Measurements from ENCODE around the gene H1-8. TPM values are rescaled to one million over a fixed set of nuclear protein-coding genes. Genes with fewer than 3 reads are reported as not detected.
A peak's percentile ranks its signal among the peaks of the same experiment; 100 is the strongest.

The H1-8 gene
- total RNA-seq, 4 donors from 2014 or later: not detected

- in situ Hi-C loops (cut with MboI; ENCODE audit: low sequenced_read_pairs in 4 of 4) (no loop called here), intact Hi-C loops (cut with DNase I; ENCODE audit: low total_unique reads) (no loop called here)
- H3K4me1 ChIP-seq: peaks cover 0 to 9% of the 10 kb centered on the region in 2 donors
- DNase-seq (no peak), ATAC-seq (peak in 1 of 2 donors; percentile 13)
- H3K9me3 ChIP-seq: no peaks in the 10 kb centered on the region
- no peak for TF ChIP-seq POLR2A (IDR thresholded peaks at IDR 0.05)
- TF ChIP-seq, protein P1, sequence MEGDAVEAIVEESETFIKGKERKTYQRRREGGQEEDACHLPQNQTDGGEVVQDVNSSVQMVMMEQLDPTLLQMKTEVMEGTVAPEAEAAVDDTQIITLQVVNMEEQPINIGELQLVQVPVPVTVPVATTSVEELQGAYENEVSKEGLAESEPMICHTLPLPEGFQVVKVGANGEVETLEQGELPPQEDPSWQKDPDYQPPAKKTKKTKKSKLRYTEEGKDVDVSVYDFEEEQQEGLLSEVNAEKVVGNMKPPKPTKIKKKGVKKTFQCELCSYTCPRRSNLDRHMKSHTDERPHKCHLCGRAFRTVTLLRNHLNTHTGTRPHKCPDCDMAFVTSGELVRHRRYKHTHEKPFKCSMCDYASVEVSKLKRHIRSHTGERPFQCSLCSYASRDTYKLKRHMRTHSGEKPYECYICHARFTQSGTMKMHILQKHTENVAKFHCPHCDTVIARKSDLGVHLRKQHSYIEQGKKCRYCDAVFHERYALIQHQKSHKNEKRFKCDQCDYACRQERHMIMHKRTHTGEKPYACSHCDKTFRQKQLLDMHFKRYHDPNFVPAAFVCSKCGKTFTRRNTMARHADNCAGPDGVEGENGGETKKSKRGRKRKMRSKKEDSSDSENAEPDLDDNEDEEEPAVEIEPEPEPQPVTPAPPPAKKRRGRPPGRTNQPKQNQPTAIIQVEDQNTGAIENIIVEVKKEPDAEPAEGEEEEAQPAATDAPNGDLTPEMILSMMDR (IDR thresholded peaks at IDR 0.05 in 4 of 5, conservative IDR thresholded peaks at IDR 0.05 in 1 of 5): no peak
- peak overlapping the region in 1 of 4 donors; percentile 10 for H3K27ac ChIP-seq
- H3K4me3 ChIP-seq: no peak overlapping the region
- H3K27me3 ChIP-seq: no peaks in the 10 kb centered on the region
- no peaks in the 10 kb centered on the region for H3K36me3 ChIP-seq
Observed at GRCh38 chr3:129567176-129567705, 24.3 kb downstream of the H1-8 start.

GRCh38 chr3:129567939-129568338, 25.0 kb downstream of the H1-8 start:
- no peak for TF ChIP-seq POLR2A (IDR thresholded peaks at IDR 0.05)
- TF ChIP-seq, protein P1 (IDR thresholded peaks at IDR 0.05 in 4 of 5, conservative IDR thresholded peaks at IDR 0.05 in 1 of 5): no peak
- intact Hi-C loops (cut with DNase I; ENCODE audit: low total_unique reads) (no loop called here), in situ Hi-C loops (cut with MboI; ENCODE audit: low sequenced_read_pairs in 4 of 4) (no loop called here)
- H3K9me3 ChIP-seq: no peaks in the 10 kb centered on the region
- H3K27ac ChIP-seq: peak overlapping the region in 1 of 4 donors; percentile 10
- H3K36me3 ChIP-seq: no peaks in the 10 kb centered on the region
- no peak for ATAC-seq
- H3K4me1 ChIP-seq: peaks cover 0 to 9% of the 10 kb centered on the region in 2 donors
- DNase-seq: no peak
- no peaks in the 10 kb centered on the region for H3K27me3 ChIP-seq
- no peak overlapping the region for H3K4me3 ChIP-seq

GRCh38 chr3:129569856-129570255, 26.9 kb downstream of the H1-8 start:
- Histone ChIP-seq H3K9me3 (no peaks in the 10 kb centered on the region), H3K27ac (no peak overlapping the region), H3K4me3 (no peak overlapping the region), H3K4me1 (peaks cover 0 to 3% of the 10 kb centered on the region in 2 donors), H3K36me3 (no peaks in the 10 kb centered on the region), H3K27me3 (no peaks in the 10 kb centered on the region)
- TF ChIP-seq, protein P1 (IDR thresholded peaks at IDR 0.05 in 4 of 5, conservative IDR thresholded peaks at IDR 0.05 in 1 of 5): no peak
- no peak for TF ChIP-seq POLR2A (IDR thresholded peaks at IDR 0.05)
- in situ Hi-C loops (cut with MboI; ENCODE audit: low sequenced_read_pairs in 4 of 4) (no loop called here), intact Hi-C loops (cut with DNase I; ENCODE audit: low total_unique reads) (no loop called here)
- DNase-seq (no peak), ATAC-seq (no peak)

GRCh38 chr3:129571605-129572547, 28.9 kb downstream of the H1-8 start:
- in situ Hi-C loops (cut with MboI; ENCODE audit: low sequenced_read_pairs in 4 of 4): no loop called here
- no peaks in the 10 kb centered on the region for H3K36me3 ChIP-seq

More at GRCh38 chr3:129571605-129572547, 28.9 kb downstream of the H1-8 start:
- ATAC-seq: no peak
- intact Hi-C loops (cut with DNase I; ENCODE audit: low total_unique reads): no loop called here
- no peaks in the 10 kb centered on the region for H3K27me3 ChIP-seq
- H3K9me3 ChIP-seq: no peaks in the 10 kb centered on the region
- no peak for DNase-seq
- H3K27ac ChIP-seq: no peak overlapping the region
- H3K4me1 ChIP-seq: peaks cover 3% of the 10 kb centered on the region in 2 donors
- no peak for TF ChIP-seq POLR2A (IDR thresholded peaks at IDR 0.05)
- TF ChIP-seq, protein P1 (IDR thresholded peaks at IDR 0.05 in 4 of 5, conservative IDR thresholded peaks at IDR 0.05 in 1 of 5): no peak
- H3K4me3 ChIP-seq: no peak overlapping the region

Measured in gastrocnemius medialis (tissue), 4 donors.